Mammary epithelial cell (primary cell): Measurements from ENCODE around the gene ANKRD50.

ENCODE experiments used
- EZH2 ChIP-seq: IDR thresholded peaks from 2 replicates; pipeline ENCODE4 v1.6.1; 2012; ENCODE audit warnings: low read length, inconsistent platforms, borderline replicate concordance
- TF ChIP-seq, protein P1 (sequence below), 2 donors: IDR thresholded peaks in 1 of 2; conservative IDR thresholded peaks in 1 of 2; 2 replicates each; pipeline ENCODE4 v1.5.1; 2011 to 2012; ENCODE audit warnings: inconsistent platforms in 2 of 2, low read length in 2 of 2, mild to moderate bottlenecking in 2 of 2, control low read depth in 1 of 2, low read depth in 1 of 2; ENCODE audit not compliant: insufficient read depth in 1 of 2; ENCODE audit errors: extremely low read depth in 1 of 2

DNA sequence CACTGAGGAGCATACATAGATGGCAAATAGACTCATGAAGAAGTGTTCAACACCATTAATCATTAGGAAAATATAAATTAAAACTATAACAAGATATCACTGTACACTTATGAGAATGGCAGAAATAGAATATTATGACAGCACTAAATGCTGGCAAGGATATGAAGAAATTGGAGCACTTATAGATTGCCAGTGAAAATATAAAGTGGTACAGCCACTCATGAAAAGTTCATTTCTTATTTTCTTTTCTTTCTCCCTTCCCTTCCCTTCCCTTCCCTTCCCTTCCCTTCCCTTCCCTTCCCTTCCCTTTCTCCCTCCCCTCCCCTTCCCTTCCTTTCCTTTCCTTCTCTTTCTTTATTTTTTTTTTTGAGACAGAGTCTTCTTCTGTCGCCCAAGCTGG lies 53.7 kb downstream of the ANKRD50 start:
- TF ChIP-seq, protein P1, sequence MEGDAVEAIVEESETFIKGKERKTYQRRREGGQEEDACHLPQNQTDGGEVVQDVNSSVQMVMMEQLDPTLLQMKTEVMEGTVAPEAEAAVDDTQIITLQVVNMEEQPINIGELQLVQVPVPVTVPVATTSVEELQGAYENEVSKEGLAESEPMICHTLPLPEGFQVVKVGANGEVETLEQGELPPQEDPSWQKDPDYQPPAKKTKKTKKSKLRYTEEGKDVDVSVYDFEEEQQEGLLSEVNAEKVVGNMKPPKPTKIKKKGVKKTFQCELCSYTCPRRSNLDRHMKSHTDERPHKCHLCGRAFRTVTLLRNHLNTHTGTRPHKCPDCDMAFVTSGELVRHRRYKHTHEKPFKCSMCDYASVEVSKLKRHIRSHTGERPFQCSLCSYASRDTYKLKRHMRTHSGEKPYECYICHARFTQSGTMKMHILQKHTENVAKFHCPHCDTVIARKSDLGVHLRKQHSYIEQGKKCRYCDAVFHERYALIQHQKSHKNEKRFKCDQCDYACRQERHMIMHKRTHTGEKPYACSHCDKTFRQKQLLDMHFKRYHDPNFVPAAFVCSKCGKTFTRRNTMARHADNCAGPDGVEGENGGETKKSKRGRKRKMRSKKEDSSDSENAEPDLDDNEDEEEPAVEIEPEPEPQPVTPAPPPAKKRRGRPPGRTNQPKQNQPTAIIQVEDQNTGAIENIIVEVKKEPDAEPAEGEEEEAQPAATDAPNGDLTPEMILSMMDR (conservative IDR thresholded peaks at IDR 0.05 in 1 of 2, IDR thresholded peaks at IDR 0.05 in 1 of 2; ENCODE audit: extremely low read depth in 1 of 2, insufficient read depth in 1 of 2, low read depth in 1 of 2, low read length in 2 of 2), result no peak
- no peak for TF ChIP-seq EZH2
